ENCODE results near the gene SPATA9. TPM values are rescaled to one million over a fixed set of nuclear protein-coding genes. Genes with fewer than 3 reads are reported as not detected.

SPATA9 gene
- total RNA-seq, 6 experiments from 2014 or later = 0.17 to 0.73 (median 0.48) TPM

DNA sequence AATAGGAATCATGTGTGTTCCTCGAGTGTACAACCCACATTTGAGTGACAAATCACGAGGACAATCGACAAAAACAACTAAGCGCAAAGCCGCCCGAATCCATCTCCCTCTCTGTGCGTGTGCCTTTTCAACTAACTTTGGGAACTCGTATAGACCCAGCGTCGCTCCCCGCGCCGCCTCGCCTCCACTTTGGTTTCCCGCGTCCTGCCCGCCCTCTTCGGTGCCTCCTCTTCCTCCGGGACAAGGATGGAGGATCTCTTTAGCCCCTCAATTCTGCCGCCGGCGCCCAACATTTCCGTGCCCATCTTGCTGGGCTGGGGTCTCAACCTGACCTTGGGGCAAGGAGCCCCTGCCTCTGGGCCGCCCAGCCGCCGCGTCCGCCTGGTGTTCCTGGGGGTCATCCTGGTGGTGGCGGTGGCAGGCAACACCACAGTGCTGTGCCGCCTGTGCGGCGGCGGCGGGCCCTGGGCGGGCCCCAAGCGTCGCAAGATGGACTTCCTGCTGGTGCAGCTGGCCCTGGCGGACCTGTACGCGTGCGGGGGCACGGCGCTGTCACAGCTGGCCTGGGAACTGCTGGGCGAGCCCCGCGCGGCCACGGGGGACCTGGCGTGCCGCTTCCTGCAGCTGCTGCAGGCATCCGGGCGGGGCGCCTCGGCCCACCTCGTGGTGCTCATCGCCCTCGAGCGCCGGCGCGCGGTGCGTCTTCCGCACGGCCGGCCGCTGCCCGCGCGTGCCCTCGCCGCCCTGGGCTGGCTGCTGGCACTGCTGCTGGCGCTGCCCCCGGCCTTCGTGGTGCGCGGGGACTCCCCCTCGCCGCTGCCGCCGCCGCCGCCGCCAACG lies 62.5 kb downstream of the SPATA9 start, which contains the start of gene GPR150:
Gene GPR150, plus strand, starts transcription at position 58 of the 840 bp plus-strand sequence. Its CDS starts 189 bp downstream, at position 247.
- DNase-seq = peak; percentile 18

GRCh38 chr5:95619514-95620029 lies 63.2 kb downstream of the SPATA9 start:
- H3K4me3 Mint-ChIP-seq = peak overlapping the region; percentile 84
- H3K9me3 Mint-ChIP-seq = no peaks in the 10 kb centered on the region
- TF ChIP-seq CTCF (IDR thresholded peaks at IDR 0.05) = no peak
- H3K36me3 Mint-ChIP-seq (ENCODE audit: low read depth) = no peaks in the 10 kb centered on the region
- peaks cover 20% of the 10 kb centered on the region for H3K4me1 Mint-ChIP-seq (ENCODE audit: low read depth)
- no peak overlapping the region for H3K27ac Mint-ChIP-seq
- no peak for DNase-seq
- peaks cover 7% of the 10 kb centered on the region for H3K27me3 Mint-ChIP-seq (ENCODE audit: insufficient read depth)

More for the DNA sequence above, 62.5 kb downstream of the SPATA9 start, which contains the start of gene GPR150:
- peaks cover 16% of the 10 kb centered on the region for H3K4me1 Mint-ChIP-seq (ENCODE audit: low read depth)
- H3K27ac Mint-ChIP-seq = no peak within 1 kb of the TSS
- H3K36me3 Mint-ChIP-seq (ENCODE audit: low read depth) = no peaks in the 10 kb centered on the region
- H3K9me3 Mint-ChIP-seq = no peaks in the 10 kb centered on the region
- TF ChIP-seq CTCF (IDR thresholded peaks at IDR 0.05) = 0 out of 2 replicates have a peak, but pooled peaks have one; percentile 13
- H3K4me3 Mint-ChIP-seq = peak within 1 kb of the TSS; percentile 84
- H3K27me3 Mint-ChIP-seq (ENCODE audit: insufficient read depth) = peaks cover 7% of the 10 kb centered on the region

- H3K36me3 Mint-ChIP-seq (ENCODE audit: low read depth) = peaks cover under 1% of the 10 kb centered on the region; the same call in 1 of the 2 replicates
- H3K4me3 Mint-ChIP-seq = no peak overlapping the region; the same call in 1 of the 2 replicates
- no peak overlapping the region for H3K27ac Mint-ChIP-seq
- H3K9me3 Mint-ChIP-seq = peaks cover under 1% of the 10 kb centered on the region; the same call in 1 of the 2 replicates
- peaks cover 20% of the 10 kb centered on the region for H3K4me1 Mint-ChIP-seq (ENCODE audit: low read depth)
- peaks cover 3% of the 10 kb centered on the region for H3K27me3 Mint-ChIP-seq (ENCODE audit: insufficient read depth)
- TF ChIP-seq CTCF (IDR thresholded peaks at IDR 0.05) = no peak
- no peak for DNase-seq
These were observed 63.7 kb downstream of the SPATA9 start for GRCh38 chr5:95619096-95619495.

DNA sequence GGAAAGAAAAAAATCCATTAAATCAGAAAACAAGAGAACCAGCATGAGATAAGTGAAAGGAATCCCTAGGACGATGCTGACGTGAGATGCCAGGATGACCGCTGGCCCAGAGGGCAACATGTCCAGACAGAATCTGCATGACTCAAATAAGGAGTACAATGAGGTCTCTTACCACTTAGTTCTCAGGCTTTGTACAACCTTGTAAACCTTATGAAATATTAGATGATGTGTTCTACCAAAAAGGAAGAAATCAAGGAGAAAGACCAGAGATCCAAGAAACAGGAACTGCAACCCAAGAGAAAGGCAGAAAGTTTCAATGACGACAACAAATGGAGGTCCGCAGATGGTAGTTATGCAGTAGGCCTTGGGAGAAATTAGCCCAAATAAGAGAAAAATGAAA lies 65.7 kb downstream of the SPATA9 start:
- Mint-ChIP-seq H3K4me3 (no peak overlapping the region), H3K36me3 (ENCODE audit: low read depth) (peaks cover 15% of the 10 kb centered on the region), H3K4me1 (ENCODE audit: low read depth) (peaks cover 20% of the 10 kb centered on the region), H3K27ac (no peak overlapping the region), H3K9me3 (peaks cover 19% of the 10 kb centered on the region), H3K27me3 (ENCODE audit: insufficient read depth) (peaks cover 1% of the 10 kb centered on the region; the same call in 1 of the 2 replicates)
- TF ChIP-seq CTCF (IDR thresholded peaks at IDR 0.05) = no peak
- no peak for DNase-seq

DNA sequence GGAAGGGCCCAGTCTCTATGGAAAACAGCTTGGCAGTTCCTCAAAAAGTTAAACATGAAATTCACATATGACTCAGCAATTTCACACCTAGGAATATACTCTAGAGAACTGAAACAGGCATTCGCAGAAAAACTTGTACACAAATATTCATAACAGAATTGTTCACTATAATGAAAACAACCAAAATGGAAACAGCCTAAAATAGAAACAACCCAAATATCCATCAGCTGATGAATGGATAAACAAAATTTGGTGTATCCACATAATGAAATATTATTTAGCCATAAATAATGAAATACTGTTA lies 67.7 kb downstream of the SPATA9 start:
- DNase-seq = no peak
- H3K27me3 Mint-ChIP-seq (ENCODE audit: insufficient read depth) = peaks cover 1% of the 10 kb centered on the region; the same call in 1 of the 2 replicates
- H3K27ac Mint-ChIP-seq = no peak overlapping the region
- TF ChIP-seq CTCF (IDR thresholded peaks at IDR 0.05) = no peak
- H3K36me3 Mint-ChIP-seq (ENCODE audit: low read depth) = peaks cover 15% of the 10 kb centered on the region
- H3K4me3 Mint-ChIP-seq = no peak overlapping the region
- H3K9me3 Mint-ChIP-seq = peaks cover 19% of the 10 kb centered on the region
- peaks cover 20% of the 10 kb centered on the region for H3K4me1 Mint-ChIP-seq (ENCODE audit: low read depth)
